Loucy (cell line): ENCODE results near the gene ZDHHC14.

Experiments used
- CTCF ChIP-seq: fragments of 200-600 bp; sonication (generic); conservative IDR thresholded peaks from 2 replicates; pipeline ENCODE4 v1.5.1; 2014; ENCODE audit warnings: mild to moderate bottlenecking, antibody characterized with exemption, low read length
- EZH2phosphoT487 ChIP-seq: fragments of 200-600 bp; IDR thresholded peaks from 2 replicates; pipeline ENCODE4 v1.6.1; 2018; ENCODE audit warnings: antibody characterized with exemption, mild to moderate bottlenecking, moderate library complexity, borderline replicate concordance

GRCh38 chr6:157661652-157662051, 280.7 kb downstream of the ZDHHC14 start:
- TF ChIP-seq CTCF (no peak), EZH2phosphoT487 (no peak)
